Dedifferentiated amniotic fluid mesenchymal stem cell (primary cell): ENCODE measurements around the gene PCDHGC4.
A peak's percentile ranks its signal among the peaks of the same experiment; 100 is the strongest.

Experiments
- DNase-seq: peaks from one replicate; pipeline ENCODE4 v3.0.0-alpha.2; 2016; ENCODE audit errors: extremely low spot score

The PCDHGC4 gene

DNA sequence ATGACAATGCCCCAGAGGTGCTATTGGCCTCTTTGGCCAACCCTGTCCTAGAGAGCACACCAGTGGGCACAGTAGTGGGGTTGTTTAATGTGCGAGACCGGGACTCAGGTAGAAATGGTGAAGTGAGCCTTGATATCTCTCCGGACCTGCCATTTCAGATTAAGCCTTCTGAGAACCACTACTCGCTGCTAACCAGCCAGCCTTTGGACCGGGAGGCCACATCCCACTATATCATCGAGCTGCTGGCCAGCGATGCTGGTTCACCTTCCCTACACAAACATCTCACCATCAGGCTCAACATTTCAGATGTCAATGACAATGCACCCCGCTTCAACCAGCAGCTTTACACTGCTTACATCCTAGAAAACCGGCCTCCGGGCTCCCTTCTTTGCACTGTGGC is 5.4 kb downstream of the PCDHGC4 start:
- no peak for DNase-seq

DNA sequence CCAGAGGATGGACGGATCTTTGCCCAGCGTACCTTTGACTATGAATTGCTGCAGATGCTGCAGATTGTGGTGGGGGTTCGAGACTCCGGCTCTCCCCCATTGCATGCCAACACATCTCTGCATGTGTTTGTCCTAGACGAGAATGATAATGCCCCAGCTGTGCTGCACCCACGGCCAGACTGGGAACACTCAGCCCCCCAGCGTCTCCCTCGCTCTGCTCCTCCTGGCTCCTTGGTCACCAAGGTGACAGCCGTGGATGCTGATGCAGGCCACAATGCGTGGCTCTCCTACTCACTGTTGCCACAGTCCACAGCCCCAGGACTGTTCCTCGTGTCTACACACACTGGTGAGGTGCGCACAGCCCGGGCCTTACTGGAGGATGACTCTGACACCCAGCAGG is 5.9 kb downstream of the PCDHGC4 start:
- DNase-seq: no peak

DNA sequence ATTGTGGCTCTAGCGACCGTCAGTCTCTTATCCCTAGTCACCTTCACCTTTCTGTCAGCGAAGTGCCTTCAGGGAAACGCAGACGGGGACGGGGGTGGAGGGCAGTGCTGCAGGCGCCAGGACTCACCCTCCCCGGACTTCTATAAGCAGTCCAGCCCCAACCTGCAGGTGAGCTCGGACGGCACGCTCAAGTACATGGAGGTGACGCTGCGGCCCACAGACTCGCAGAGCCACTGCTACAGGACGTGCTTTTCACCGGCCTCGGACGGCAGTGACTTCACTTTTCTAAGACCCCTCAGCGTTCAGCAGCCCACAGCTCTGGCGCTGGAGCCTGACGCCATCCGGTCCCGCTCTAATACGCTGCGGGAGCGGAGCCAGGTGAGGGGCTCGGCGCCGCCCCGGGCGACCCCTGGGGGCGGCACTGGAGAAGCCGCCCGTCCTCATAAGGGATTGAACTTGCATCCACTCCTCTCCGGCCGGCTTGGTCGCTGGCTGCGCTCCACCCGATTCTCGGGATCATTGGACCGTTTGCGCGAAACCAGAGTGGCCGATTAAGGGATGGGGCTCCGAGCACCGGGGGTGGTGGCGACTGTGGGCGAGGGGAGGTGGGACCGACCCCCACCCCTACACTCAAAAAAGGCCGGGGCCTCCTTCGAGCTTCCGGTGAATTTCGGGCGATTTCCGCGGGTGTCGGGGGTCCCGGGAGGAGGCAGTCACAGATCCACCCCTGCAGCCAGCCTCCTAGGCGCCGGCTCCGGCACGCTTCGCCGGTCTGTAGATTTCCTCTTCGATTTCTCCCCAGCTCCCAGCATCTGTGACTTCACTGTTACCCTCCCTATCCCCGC is 6.7 kb downstream of the PCDHGC4 start:
- no peak for DNase-seq

DNA sequence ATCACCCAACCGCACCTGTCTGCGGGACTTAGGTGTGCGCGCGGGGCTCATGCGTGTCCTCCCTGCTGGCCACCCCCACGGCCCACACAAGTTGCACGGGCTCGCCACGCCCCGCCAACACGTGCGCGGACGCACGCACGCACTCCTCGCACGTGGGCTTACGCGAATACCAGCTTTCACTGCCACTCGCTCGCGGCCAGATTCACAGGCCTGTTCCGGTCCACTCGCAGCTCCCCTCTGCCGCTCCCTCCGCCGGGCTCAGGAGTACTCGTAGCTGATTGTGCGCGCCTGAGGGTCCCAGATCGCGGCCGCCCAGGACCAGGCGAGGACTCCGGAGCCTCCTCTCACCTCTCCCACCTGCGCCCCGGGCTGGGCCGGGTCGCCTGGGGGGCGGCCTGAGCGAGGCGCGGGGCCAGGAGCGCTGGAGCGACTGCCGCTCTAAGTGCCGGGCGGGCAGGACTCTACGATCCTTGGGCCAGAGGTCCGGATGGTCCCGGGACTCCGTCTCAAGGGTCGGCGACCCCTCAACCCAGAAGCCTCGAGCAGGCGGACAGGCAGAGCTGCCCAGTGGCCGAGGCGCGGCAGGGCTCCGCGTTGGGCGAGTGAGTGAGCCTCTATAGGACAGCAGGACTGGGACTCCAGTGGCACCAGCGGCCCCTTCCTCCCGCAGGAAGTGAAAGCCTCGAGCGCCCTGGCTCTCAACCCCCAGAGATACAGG is 7.5 kb downstream of the PCDHGC4 start:
- DNase-seq: no peak

DNA sequence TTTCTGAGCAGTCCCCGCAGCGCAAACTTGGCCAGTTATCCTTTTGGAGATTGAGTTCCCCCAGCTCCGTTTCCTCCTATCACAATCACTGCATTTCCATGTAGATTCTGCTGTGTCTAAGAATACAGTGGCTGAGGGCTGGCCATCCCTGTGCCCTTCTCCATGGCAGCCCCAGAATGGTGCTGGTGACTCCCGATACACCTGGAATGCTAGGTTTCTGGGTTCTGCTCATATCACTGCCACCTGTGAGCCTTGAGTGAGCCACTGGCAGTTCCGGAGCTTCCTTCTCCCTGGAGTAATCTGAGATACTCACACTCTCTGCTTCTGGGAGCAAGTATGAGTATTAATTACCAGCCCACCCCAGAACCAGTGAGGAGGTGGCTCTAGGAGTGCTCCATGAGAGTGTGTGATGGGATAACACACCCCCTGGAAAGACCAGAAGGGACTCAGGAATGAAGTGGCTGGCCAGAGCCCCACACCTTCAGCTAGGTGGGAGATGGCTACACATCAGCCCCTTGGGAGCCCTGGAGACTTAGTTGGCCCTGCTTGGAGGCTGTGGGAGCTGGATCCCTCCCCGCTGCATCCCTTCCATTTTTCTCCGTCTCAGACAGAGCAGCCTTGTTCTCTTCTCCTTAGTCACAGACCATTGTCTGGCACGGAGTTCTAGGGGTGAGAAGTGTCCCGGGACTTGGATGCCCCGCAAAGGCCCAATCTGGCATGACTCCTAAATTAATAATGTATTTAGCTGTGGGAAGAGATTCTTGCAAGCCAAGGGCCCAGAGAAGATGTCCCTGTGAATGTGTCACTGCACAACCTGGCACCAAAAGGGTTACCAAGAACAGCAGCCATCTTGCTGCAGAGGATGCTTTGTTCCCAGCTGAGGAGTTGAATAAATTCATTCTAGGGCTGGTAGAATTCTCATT is 8.9 kb downstream of the PCDHGC4 start:
- no peak for DNase-seq

DNA sequence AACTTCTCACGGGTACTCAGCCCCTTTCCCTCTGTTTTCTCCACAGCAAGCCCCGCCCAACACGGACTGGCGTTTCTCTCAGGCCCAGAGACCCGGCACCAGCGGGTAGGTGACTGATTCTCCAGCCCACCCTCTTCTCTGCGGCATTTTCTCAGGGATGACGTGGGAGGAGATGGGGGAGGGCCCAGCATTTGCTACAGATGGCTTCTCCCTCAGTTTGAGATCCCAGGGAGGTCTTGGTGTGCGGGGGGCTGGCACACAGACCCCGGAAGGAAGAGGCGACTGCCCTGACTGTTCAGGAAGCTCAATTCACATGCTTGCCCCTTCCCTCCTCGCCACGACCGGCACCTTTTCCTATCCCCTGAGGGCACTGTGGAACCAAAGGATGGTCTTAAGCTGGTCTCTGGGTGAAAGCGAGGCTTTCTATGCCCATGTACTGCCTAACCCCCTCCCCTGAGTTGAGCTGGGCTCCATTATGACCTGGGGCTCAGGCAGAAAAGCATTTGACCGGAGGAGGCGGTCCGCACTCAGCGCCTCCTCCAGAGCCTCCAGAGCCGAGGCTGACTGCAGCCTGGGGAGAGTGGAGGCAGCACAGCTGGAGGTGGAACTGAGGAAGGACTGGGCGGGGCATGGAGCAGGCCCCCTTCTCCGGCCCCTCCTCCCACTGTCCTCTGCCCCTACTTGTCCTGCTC is 10.1 kb downstream of the PCDHGC4 start:
- DNase-seq: no peak

DNA sequence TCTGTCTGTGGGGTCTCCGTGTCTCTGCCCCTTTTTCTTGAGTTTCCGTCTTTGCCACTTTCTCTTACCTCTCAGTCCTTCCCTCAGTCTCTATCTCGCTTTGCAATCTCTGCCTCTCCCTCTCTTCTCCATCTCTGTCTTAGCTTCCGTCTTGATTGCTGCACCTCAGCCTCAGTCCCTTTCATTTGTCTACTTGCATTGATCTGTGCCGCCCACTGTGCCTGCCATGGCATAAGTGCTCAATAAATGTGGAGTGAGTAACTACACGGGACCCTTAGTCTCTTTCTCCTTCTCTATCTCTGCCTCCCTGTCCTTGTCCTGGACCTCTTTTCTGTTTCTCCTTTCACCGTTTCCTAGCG is 10.6 kb downstream of the PCDHGC4 start:
- no peak for DNase-seq

DNA sequence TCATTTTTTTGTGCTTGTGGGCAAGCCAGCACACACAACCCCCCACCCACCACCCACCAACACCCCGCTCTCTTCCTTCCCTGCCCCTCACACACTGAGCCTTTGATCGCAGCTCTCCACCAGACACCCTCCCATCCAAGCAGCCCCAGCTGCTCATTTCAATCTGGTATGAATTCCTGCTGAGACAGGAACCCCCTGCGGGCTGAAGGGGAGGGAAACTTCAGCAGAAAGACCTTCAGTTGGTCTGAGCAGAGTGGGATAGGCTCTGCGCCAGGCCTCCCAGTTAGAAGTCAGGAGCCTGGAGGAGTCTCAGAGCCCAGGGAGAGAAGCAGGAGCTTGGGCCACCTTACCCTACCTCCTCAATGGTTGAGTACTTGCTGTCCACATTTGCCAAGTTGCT is 11.2 kb downstream of the PCDHGC4 start:
- DNase-seq: no peak

DNA sequence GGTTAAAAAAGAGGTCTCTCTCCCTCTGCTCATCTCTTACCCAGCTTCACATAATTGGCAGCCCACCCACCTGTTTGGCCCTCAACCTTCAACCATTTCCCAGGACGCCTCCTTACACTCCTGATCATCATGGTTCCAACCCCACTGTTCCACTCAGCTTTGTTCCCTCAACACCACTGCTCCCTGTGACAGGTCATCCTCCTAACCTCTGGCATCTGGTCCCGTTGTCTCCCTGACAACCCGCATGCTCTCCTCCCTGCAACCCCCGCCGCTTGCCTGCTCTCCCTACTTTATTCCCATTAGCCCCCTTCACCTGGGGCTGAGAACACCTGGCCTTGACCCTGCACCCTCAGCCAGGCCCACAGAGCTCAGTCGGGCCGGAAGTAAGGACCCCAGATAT is 16.9 kb downstream of the PCDHGC4 start:
- no peak for DNase-seq

DNA sequence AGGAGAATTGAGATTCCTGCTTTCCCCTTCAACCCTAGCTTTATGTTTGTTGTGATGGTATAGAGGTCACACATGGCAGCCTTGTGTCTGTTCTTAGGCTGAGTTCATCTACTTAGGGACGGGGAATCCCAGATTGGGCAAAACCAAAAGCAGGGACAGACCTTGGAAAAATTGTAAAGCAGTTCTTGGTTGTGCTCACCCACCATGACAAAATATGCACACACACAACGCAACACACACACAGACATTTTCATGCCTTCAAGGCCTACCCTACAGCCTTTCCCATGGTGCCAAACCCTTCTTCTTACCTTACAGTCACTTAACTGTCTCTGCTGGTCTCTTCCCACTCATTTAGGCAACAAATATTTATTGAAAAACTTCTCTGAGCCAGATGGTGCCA is 18.9 kb downstream of the PCDHGC4 start:
- no peak for DNase-seq

DNA sequence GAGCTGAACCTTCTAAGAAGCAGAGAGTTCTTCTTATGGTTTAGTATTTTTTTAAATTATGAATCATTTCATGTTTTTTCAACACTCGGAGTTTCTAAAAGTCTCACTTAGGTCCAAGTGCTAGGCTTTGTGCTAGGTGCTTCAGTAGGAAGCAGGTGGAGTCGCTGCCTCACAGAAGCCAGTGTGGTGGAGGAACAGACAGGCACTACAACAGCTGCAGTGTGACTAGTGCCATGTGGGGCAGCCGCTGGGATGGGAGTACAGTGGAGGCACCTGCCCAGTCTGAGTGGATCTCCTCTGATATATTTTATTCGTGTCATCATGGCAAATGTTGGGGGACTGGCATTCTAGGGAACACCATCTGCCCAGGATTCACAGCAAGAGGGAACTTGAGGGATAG is 19.4 kb downstream of the PCDHGC4 start:
- no peak for DNase-seq

DNA sequence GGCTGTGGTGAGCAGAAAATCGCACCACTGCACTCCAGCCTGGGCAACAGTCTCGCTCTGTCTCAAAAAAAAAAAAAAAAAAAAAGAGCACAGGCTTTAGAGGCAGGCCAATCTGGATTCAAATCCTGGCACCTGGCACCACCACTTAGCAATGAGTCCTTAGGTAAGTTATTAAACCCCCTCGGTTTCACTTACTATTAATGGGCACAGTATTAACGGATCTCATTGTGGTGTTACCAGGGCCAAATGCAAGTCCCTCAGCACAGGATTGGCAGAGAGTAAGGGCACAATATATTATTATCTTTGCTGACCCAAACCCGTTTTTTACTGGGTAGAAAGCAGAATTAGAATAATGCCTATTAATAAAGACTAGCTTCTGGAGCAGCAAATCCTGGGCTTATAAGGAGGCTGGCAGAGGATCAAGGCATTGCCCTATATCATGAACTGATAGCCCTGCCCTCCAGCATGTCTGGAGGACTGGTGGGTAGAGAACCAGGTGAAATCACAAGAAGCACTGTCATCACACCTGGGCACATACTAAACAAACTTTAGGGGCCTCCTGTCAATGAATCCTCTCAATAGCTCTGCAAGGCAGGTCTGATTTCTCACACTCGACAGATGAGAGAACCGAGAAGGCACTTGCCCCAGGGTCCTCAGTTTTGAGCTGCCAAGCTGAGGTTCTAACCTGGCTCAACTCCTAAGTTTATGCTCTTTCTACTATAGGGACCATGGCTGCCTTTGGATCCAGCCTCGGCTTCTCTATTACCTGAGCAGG is 21.7 kb downstream of the PCDHGC4 start:
- no peak for DNase-seq

DNA sequence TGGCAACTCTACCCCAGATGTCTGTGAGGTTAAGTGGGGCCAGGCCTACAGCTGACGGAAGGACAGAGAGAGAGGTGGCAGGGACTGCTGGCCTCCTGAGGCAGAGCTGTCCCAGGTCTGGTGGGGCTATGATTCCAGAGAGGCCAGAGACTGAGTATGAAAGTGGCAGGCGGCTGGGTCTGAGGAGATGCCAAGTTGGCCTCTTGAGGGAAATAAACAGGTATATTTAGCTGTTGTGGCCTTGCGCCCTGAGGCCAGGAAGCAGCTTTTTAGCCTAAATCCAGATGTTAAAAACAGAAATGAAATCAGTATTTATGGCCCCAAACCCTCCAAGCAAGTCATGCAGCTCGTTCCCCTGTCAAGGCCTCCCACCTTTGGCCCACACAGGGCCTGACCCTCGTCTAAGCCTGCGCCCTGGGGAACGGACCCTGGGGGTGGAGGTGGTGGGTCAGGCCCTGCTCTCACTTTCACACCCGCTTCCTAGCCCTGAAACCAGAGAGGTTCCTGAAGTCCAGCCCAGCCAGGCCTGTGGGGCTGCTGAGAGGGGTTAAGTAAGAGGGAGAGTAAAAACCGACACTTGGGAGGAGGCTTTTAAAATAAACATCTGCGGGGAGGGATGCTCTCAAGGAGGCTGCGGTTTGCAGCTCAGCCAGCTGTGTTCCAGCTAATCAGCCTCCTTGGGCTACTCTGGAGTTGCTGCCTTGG is 22.7 kb downstream of the PCDHGC4 start:
- peak; percentile 84 for DNase-seq

DNA sequence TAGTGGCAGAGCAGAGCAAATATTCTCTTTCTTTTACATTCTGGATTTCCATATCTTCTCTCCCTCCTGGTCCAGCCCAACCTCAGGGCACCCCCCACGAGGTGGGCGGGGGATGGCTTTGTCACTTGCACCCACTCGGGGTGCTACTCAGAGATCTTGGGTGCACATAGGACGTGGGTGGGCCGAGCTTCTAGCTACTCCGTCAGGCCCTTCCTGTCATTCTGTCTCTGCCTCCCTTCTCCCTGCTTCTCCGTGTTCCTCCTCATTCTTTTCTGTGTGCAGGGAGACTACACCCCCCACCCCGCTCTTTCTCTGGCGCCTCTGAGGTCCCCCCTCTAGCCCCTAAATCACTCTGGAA is 23.6 kb downstream of the PCDHGC4 start:
- DNase-seq: no peak

DNA sequence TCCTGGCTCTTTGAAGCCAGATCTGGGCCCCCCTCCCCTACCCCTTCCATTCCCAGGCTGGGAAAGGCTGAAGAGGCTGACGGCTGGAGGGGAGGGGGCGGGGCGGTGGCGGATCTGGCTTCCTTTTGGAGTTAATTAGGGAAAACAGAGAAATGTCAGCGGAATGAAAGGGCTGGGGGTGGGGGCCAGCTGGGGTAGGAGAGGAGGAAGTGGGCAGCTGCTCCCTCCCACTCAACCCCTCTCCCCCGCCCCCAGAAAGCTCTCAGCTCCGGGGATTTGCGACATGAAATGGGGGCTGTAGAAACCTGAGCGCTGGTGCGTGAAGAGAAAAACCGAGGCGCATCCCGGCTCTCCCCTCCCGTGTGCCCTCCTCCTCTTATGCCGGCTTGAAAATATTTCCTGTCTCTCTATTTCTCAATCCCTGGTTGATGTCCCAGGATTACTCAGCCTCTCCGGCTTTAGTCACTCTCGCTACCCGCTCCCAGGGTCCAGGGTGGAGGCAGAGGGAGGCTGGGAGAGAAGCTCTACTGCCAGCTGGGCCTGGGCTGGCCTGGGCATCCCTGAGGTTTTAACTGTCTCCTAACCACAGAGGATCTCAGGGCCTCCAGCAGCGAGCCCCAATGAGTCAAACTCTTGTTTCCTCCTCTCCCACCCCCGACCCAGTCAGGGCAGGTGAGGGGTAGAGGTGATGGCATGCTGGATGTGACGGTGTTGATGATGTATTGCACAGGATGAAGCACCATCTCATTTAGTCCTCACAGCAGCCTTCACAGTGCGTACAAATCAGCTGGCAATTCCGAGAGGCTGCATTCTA is 24.2 kb downstream of the PCDHGC4 start:
- DNase-seq: peak; percentile 98

DNA sequence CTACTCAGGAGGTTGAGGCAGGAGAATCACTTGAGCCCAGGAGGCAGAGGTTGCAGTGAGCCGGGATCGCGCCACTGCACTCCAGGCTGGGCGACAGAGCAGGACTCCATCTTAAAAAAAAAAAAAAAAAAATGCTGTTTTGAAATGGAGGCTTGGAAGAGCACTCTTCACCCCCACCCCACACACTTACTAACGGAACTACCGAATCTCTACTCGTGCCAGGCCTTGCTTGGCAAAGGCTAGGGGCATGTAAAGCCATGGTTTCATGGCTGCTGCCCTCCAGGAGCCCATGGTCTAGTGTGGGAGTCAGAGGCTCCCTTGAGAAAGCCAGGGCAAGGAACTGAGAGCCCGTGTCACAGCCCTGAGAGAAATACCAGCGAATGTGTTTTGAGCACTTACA is 25.3 kb downstream of the PCDHGC4 start:
- no peak for DNase-seq

DNA sequence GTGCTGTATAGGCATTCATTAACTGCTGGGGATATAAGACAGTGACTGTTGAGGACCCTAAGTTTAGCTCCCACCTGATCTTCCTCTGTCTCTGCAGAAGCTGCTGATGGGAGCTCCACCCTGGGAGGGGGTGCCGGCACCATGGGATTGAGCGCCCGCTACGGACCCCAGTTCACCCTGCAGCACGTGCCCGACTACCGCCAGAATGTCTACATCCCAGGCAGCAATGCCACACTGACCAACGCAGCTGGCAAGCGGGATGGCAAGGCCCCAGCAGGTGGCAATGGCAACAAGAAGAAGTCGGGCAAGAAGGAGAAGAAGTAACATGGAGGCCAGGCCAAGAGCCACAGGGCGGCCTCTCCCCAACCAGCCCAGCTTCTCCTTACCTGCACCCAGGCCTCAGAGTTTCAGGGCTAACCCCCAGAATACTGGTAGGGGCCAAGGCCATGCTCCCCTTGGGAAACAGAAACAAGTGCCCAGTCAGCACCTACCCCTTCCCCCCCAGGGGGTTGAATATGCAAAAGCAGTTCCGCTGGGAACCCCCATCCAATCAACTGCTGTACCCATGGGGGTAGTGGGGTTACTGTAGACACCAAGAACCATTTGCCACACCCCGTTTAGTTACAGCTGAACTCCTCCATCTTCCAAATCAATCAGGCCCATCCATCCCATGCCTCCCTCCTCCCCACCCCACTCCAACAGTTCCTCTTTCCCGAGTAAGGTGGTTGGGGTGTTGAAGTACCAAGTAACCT is 26.2 kb downstream of the PCDHGC4 start:
- no peak for DNase-seq

DNA sequence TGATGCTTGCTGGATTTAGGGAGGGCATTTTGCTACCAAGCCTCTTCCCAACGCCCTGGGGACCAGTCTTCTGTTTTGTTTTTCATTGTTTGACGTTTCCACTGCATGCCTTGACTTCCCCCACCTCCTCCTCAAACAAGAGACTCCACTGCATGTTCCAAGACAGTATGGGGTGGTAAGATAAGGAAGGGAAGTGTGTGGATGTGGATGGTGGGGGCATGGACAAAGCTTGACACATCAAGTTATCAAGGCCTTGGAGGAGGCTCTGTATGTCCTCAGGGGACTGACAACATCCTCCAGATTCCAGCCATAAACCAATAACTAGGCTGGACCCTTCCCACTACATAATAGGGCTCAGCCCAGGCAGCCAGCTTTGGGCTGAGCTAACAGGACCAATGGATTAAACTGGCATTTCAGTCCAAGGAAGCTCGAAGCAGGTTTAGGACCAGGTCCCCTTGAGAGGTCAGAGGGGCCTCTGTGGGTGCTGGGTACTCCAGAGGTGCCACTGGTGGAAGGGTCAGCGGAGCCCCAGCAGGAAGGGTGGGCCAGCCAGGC is 27.0 kb downstream of the PCDHGC4 start:
- no peak for DNase-seq
